22Rv1 (cell line): ENCODE measurements around the gene WNK1.
A peak's percentile ranks its signal among the peaks of the same experiment; 100 is the strongest.

Experiments
- H3K27ac ChIP-seq: fragments of 450-650 bp; 2 replicates; pipeline ENCODE4 v1.5.1; 2017
- CTCF ChIP-seq: fragments of 450-650 bp; IDR thresholded peaks from 2 replicates; pipeline ENCODE4 v1.5.1; 2017; ENCODE audit warnings: mild to moderate bottlenecking
- ZFX ChIP-seq: fragments of 450-650 bp; IDR thresholded peaks from 2 replicates; pipeline ENCODE4 v1.6.1; 2017; ENCODE audit warnings: antibody characterized with exemption, borderline replicate concordance

The WNK1 gene

GRCh38 chr12:936377-937345, 184.3 kb downstream of the WNK1 start:
- TF ChIP-seq ZFX (no peak), CTCF (no peak)
- H3K27ac ChIP-seq = no peak overlapping the region

- H3K27ac ChIP-seq = no peak overlapping the region
- TF ChIP-seq CTCF (no peak), ZFX (no peak)
Measured at GRCh38 chr12:938810-939209, 186.4 kb downstream of the WNK1 start.

- no peak overlapping the region; the same call in 1 of the 2 replicates for H3K27ac ChIP-seq
- TF ChIP-seq ZFX (no peak), CTCF (no peak)
Measured at GRCh38 chr12:943051-943450, 190.7 kb downstream of the WNK1 start.

DNA sequence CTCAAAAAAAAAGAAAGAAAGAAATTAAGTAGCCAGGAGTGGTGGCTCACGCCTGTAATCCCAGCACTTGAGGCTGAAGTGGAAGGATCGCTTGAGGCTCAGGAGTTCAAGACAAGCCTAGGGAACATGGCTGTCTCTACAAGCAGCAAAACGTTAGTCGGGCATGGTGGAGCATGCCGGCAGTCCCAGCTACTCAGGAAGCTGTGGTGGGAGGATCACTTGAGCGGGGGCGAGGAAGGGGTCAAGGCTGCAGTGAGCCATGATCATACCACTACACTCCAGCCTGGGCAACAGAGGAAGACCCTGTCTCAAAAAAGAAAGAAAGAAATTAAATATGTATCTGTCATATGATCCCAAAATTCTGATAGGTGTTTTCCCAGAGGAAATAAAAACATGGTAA, 191.8 kb downstream of the WNK1 start:
- TF ChIP-seq CTCF (no peak), ZFX (no peak)
- no peak overlapping the region for H3K27ac ChIP-seq

DNA sequence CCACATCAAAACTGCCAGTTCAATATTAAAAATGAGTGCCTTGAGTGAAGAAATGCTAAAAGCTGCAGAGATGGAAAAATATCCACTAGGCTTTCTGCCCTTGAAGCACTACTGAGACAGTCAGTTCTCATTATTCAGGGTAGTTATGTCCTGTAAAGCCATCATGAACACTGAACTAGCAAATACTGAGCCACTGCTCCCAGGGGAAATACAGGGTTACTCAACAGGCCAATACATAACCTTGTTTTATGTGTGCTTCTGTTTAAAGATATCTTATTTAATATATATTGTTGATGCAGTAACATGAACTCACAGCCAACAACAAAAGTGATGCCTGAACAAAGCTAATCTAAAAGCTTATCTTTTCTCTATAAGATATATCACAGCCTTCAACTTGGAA, 193.8 kb downstream of the WNK1 start:
- no peak overlapping the region for H3K27ac ChIP-seq
- TF ChIP-seq ZFX (no peak), CTCF (no peak)

GRCh38 chr12:946631-947030, 194.3 kb downstream of the WNK1 start:
- no peak overlapping the region for H3K27ac ChIP-seq
- TF ChIP-seq CTCF = no peak
- TF ChIP-seq ZFX = no peak

GRCh38 chr12:948238-948637, 195.9 kb downstream of the WNK1 start:
- H3K27ac ChIP-seq = peak overlapping the region; percentile 98
- no peak for TF ChIP-seq ZFX
- TF ChIP-seq CTCF = no peak
